WTC11 (cell line): ENCODE results near the gene SYMPK. TPM values are rescaled to one million over a fixed set of nuclear protein-coding genes. Genes with fewer than 3 reads are reported as not detected.

Source experiments
- ATAC-seq: fragments of 200-7000 bp; cut with Tn5 transposase; 2 replicates; pipeline ENCODE4 v1.10.0; 2021; ENCODE audit warnings: mild to moderate bottlenecking, moderate library complexity
- CTCF ChIA-PET: fragments of 300-600 bp; sonication (Branson Sonifier 250); formaldehyde crosslinking; loops from one replicate; lab custom pipeline; 2021; ENCODE audit warnings: antibody characterized with exemption; lab: Charles Lee
- POLR2A ChIA-PET: fragments of 350-600 bp; sonication (Branson Sonifier 250); formaldehyde crosslinking; loops from one replicate; lab custom pipeline; 2021; ENCODE audit warnings: antibody characterized with exemption; lab: Charles Lee
- DNase-seq: peaks from one replicate; pipeline ENCODE4 v3.0.0; 2021; ENCODE audit warnings: low spot score
- H3K27ac Mint-ChIP-seq: 2 replicates; pipeline ENCODE4 v1.8.0; 2021; ENCODE audit warnings: mixed read lengths
- H3K27me3 Mint-ChIP-seq: 2 replicates; pipeline ENCODE4 v1.8.0; 2021; ENCODE audit warnings: low read depth, mild to moderate bottlenecking, moderate library complexity, mixed read lengths
- H3K36me3 Mint-ChIP-seq: 2 replicates; pipeline ENCODE4 v1.8.0; 2021; ENCODE audit warnings: mixed read lengths
- H3K4me1 Mint-ChIP-seq: 2 replicates; pipeline ENCODE4 v1.8.0; 2022; ENCODE audit warnings: mixed read lengths
- H3K4me3 Mint-ChIP-seq: 2 replicates; pipeline ENCODE4 v1.8.0; 2021; ENCODE audit warnings: mild to moderate bottlenecking, moderate library complexity, mixed read lengths
- H3K9me3 Mint-ChIP-seq: 2 replicates; pipeline ENCODE4 v1.8.0; 2021; ENCODE audit warnings: mixed read lengths
- ATF1 ChIP-seq: sonication (generic); formaldehyde crosslinking; IDR thresholded peaks from 2 replicates; pipeline ENCODE4 v1.8.1; 2023; ENCODE audit warnings: mild to moderate bottlenecking, moderate library complexity, missing genetic modification reagents
- FOXJ3 ChIP-seq: sonication (generic); formaldehyde crosslinking; IDR thresholded peaks from 2 replicates; pipeline ENCODE4 v1.9.0; 2021; ENCODE audit warnings: missing genetic modification reagents, mild to moderate bottlenecking, borderline replicate concordance
- FOXP1 ChIP-seq: sonication (generic); formaldehyde crosslinking; IDR thresholded peaks from 2 replicates; pipeline ENCODE4 v1.8.0; 2022; ENCODE audit warnings: missing genetic modification reagents, mild to moderate bottlenecking, moderate library complexity, borderline replicate concordance
- GABPB1 ChIP-seq: sonication (generic); formaldehyde crosslinking; IDR thresholded peaks from 2 replicates; pipeline ENCODE4 v1.8.1; 2023; ENCODE audit warnings: mild to moderate bottlenecking, missing genetic modification reagents
- GTF2I ChIP-seq: fragments of 250-450 bp; sonication (Bioruptor Pico); conservative IDR thresholded peaks from 2 replicates; pipeline ENCODE4 v1.4.0; 2021; ENCODE audit warnings: mild to moderate bottlenecking
- SP1 ChIP-seq: sonication (generic); formaldehyde crosslinking; conservative IDR thresholded peaks from 2 replicates; pipeline ENCODE4 v1.8.1; 2022; ENCODE audit warnings: missing genetic modification reagents
- TEAD4 ChIP-seq: sonication (generic); formaldehyde crosslinking; IDR thresholded peaks from 2 replicates; pipeline ENCODE4 v1.8.0; 2022; ENCODE audit warnings: mild to moderate bottlenecking, missing genetic modification reagents
- ZNF219 ChIP-seq: sonication (generic); formaldehyde crosslinking; IDR thresholded peaks from 2 replicates; pipeline ENCODE4 v1.8.0; 2023; ENCODE audit warnings: missing genetic modification reagents, mild to moderate bottlenecking, borderline replicate concordance
- ZNF263 ChIP-seq: sonication (generic); formaldehyde crosslinking; IDR thresholded peaks from 2 replicates; pipeline ENCODE4 v1.8.1; 2022; ENCODE audit warnings: low read depth, mild to moderate bottlenecking, moderate library complexity, missing genetic modification reagents
- ZNF671 ChIP-seq: fragments of 250-450 bp; sonication (Bioruptor Pico); IDR thresholded peaks from 2 replicates; pipeline ENCODE4 v1.8.0; 2021; ENCODE audit warnings: mild to moderate bottlenecking
- total RNA-seq: library from RNA; stranded (reverse); gene quantifications from 3 replicates; pipeline ENCODE4 v1.2.3, GENCODE V29; 2021
- TF ChIP-seq, protein P1 (sequence below): sonication (generic); formaldehyde crosslinking; conservative IDR thresholded peaks from 2 replicates; pipeline ENCODE4 v1.8.1; 2023; ENCODE audit warnings: mild to moderate bottlenecking, low read depth, missing genetic modification reagents, moderate library complexity
- TF ChIP-seq, protein P2 (sequence below): fragments of 250-450 bp; sonication (Bioruptor Pico); IDR thresholded peaks from 2 replicates; pipeline ENCODE4 v2.1.2; 2022; ENCODE audit warnings: mild to moderate bottlenecking, moderate library complexity
- TF ChIP-seq, protein P3 (sequence below): sonication (generic); formaldehyde crosslinking; IDR thresholded peaks from 2 replicates; pipeline ENCODE4 v1.8.1; 2023; ENCODE audit warnings: mild to moderate bottlenecking, missing genetic modification reagents
- TF ChIP-seq, protein P4 (sequence below): sonication (generic); formaldehyde crosslinking; IDR thresholded peaks from 2 replicates; pipeline ENCODE4 v1.8.1; 2022; ENCODE audit warnings: low read depth, missing genetic modification reagents, borderline replicate concordance
- TF ChIP-seq, protein P5 (sequence below): fragments of 250-450 bp; sonication (Bioruptor Pico); IDR thresholded peaks from 2 replicates; pipeline ENCODE4 v1.9.0; 2021; ENCODE audit warnings: moderate library complexity, mild to moderate bottlenecking, inconsistent platforms, borderline replicate concordance
- TF ChIP-seq, protein P6 (sequence below): sonication (generic); formaldehyde crosslinking; IDR thresholded peaks from 2 replicates; pipeline ENCODE4 v1.8.1; 2023; ENCODE audit warnings: mild to moderate bottlenecking, missing genetic modification reagents, moderate library complexity
- TF ChIP-seq, protein P7 (sequence below): fragments of 200-600 bp; IDR thresholded peaks from 2 replicates; pipeline ENCODE4 v1.8.0; 2022; ENCODE audit warnings: antibody characterized with exemption
- TF ChIP-seq, protein P8 (sequence below): sonication (generic); formaldehyde crosslinking; IDR thresholded peaks from 2 replicates; pipeline ENCODE4 v1.8.0; 2023; ENCODE audit warnings: missing genetic modification reagents

Gene SYMPK
- total RNA-seq, 1 experiment from 2014 or later, result 106 TPM

DNA sequence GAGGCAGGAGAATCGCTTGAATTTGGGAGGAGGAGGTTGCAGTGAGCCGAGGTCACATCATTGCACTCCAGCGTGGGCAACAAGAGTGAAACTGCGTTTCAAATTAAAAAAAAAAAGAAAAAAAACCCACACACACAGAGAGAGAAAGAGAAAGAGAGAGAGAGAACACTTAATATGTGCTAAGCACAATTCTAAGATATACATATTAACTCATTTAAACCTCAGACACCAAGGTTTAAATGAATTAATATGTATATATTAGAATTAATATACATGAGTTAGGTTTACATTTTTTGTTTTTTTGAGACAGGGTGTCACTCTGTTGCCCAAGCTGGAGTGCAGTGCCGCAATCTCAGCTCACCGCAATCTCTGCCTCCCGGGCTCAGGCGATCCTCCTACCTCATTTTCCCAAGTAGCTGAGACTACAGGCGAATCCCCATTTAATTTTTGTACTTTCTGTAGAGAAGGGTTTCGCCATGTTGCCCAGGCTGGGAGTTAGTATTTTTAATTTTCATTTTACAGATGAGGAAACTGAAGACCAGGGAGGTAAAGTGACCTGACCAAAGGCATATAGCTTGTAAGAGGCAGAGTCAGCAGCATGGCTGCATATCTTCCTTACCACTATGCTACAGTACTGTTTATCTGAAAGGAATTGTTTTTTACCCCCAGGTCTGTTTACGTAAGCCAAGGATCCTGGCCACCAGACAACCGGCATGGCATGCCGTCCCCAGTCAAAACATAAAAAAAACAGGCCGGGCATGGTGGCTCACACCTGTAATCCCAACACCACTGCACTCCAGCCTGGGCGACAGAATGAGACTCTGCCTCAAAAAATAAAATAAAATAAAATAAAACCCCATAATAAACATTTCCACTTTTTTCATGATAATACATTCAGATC lies 2.3 kb downstream of the SYMPK start (continued):
- TF ChIP-seq, protein P1, sequence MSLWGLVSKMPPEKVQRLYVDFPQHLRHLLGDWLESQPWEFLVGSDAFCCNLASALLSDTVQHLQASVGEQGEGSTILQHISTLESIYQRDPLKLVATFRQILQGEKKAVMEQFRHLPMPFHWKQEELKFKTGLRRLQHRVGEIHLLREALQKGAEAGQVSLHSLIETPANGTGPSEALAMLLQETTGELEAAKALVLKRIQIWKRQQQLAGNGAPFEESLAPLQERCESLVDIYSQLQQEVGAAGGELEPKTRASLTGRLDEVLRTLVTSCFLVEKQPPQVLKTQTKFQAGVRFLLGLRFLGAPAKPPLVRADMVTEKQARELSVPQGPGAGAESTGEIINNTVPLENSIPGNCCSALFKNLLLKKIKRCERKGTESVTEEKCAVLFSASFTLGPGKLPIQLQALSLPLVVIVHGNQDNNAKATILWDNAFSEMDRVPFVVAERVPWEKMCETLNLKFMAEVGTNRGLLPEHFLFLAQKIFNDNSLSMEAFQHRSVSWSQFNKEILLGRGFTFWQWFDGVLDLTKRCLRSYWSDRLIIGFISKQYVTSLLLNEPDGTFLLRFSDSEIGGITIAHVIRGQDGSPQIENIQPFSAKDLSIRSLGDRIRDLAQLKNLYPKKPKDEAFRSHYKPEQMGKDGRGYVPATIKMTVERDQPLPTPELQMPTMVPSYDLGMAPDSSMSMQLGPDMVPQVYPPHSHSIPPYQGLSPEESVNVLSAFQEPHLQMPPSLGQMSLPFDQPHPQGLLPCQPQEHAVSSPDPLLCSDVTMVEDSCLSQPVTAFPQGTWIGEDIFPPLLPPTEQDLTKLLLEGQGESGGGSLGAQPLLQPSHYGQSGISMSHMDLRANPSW (CRISPR knock-in tag), result no peak
- TF ChIP-seq ATF1 (no peak), GTF2I (no peak), ZNF671 (no peak), ZNF219 (CRISPR knock-in tag) (no peak)
- TF ChIP-seq, protein P2, sequence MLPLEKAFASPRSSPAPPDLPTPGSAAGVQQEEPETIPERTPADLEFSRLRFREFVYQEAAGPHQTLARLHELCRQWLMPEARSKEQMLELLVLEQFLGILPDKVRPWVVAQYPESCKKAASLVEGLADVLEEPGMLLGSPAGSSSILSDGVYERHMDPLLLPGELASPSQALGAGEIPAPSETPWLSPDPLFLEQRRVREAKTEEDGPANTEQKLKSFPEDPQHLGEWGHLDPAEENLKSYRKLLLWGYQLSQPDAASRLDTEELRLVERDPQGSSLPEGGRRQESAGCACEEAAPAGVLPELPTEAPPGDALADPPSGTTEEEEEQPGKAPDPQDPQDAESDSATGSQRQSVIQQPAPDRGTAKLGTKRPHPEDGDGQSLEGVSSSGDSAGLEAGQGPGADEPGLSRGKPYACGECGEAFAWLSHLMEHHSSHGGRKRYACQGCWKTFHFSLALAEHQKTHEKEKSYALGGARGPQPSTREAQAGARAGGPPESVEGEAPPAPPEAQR, result no peak
- TF ChIP-seq, all 79 proteins: peak for 0

DNA sequence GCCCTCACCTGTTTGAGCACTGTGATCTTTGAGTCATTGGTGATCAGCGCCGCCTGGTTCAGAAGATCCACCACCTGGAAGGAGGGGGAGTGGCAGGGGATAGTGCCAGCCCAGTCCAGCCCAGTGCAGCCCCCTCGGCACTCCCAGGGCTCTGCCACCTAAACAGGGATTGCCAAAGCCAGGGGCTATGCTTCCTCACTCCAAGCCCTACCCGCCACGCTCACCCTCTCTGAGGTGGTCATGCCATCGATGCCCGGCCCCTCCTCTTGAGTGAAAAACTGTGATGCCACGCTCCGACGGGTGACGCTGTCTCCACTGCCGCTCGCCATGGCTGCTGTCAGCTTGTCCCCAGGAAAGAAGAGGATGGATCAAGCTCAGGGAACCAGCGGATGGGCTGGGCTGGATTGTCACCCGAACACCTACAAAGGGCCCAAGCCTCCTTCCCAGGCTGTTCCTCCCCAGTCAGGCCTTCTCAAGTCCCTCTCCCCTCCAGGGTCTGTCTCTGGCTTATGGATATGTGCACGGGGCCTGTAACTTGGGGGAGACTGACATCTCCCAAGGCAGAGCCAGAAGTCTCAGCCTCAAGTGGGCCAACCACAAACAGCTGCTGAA lies 8.7 kb downstream of the SYMPK start:
- Mint-ChIP-seq H3K36me3 (peaks cover 45% of the 10 kb centered on the region), H3K27me3 (no peaks in the 10 kb centered on the region), H3K9me3 (no peaks in the 10 kb centered on the region), H3K4me3 (no peak overlapping the region), H3K4me1 (no peaks in the 10 kb centered on the region), H3K27ac (no peak overlapping the region)
- ATAC-seq (no peak), DNase-seq (no peak)
- ChIA-PET CTCF (interaction anchor here (1.2 to 6.2 kb wide), 3 partner anchors 10 to 55 kb away, joined by 3 to 29 read pairs (median 5); partner anchors contain the start of gene FOXA3), POLR2A (no interaction called here)
- TF ChIP-seq, protein P3, sequence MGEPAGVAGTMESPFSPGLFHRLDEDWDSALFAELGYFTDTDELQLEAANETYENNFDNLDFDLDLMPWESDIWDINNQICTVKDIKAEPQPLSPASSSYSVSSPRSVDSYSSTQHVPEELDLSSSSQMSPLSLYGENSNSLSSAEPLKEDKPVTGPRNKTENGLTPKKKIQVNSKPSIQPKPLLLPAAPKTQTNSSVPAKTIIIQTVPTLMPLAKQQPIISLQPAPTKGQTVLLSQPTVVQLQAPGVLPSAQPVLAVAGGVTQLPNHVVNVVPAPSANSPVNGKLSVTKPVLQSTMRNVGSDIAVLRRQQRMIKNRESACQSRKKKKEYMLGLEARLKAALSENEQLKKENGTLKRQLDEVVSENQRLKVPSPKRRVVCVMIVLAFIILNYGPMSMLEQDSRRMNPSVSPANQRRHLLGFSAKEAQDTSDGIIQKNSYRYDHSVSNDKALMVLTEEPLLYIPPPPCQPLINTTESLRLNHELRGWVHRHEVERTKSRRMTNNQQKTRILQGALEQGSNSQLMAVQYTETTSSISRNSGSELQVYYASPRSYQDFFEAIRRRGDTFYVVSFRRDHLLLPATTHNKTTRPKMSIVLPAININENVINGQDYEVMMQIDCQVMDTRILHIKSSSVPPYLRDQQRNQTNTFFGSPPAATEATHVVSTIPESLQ (CRISPR knock-in tag), result no peak
- TF ChIP-seq GABPB1 (CRISPR knock-in tag), result no peak
- TF ChIP-seq, protein P4, sequence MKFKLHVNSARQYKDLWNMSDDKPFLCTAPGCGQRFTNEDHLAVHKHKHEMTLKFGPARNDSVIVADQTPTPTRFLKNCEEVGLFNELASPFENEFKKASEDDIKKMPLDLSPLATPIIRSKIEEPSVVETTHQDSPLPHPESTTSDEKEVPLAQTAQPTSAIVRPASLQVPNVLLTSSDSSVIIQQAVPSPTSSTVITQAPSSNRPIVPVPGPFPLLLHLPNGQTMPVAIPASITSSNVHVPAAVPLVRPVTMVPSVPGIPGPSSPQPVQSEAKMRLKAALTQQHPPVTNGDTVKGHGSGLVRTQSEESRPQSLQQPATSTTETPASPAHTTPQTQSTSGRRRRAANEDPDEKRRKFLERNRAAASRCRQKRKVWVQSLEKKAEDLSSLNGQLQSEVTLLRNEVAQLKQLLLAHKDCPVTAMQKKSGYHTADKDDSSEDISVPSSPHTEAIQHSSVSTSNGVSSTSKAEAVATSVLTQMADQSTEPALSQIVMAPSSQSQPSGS, result no peak
- TF ChIP-seq, protein P1 (CRISPR knock-in tag), result no peak
- no peak for TF ChIP-seq TEAD4 (CRISPR knock-in tag)
- TF ChIP-seq, protein P5, sequence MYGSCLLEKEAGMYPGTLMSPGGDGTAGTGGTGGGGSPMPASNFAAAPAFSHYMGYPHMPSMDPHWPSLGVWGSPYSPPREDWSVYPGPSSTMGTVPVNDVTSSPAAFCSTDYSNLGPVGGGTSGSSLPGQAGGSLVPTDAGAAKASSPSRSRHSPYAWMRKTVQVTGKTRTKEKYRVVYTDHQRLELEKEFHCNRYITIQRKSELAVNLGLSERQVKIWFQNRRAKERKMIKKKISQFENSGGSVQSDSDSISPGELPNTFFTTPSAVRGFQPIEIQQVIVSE (CRISPR knock-in tag), result no peak
- TF ChIP-seq, protein P6, sequence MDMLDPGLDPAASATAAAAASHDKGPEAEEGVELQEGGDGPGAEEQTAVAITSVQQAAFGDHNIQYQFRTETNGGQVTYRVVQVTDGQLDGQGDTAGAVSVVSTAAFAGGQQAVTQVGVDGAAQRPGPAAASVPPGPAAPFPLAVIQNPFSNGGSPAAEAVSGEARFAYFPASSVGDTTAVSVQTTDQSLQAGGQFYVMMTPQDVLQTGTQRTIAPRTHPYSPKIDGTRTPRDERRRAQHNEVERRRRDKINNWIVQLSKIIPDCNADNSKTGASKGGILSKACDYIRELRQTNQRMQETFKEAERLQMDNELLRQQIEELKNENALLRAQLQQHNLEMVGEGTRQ (CRISPR knock-in tag), result no peak
- TF ChIP-seq SP1 (CRISPR knock-in tag), result no peak
- TF ChIP-seq, protein P7, sequence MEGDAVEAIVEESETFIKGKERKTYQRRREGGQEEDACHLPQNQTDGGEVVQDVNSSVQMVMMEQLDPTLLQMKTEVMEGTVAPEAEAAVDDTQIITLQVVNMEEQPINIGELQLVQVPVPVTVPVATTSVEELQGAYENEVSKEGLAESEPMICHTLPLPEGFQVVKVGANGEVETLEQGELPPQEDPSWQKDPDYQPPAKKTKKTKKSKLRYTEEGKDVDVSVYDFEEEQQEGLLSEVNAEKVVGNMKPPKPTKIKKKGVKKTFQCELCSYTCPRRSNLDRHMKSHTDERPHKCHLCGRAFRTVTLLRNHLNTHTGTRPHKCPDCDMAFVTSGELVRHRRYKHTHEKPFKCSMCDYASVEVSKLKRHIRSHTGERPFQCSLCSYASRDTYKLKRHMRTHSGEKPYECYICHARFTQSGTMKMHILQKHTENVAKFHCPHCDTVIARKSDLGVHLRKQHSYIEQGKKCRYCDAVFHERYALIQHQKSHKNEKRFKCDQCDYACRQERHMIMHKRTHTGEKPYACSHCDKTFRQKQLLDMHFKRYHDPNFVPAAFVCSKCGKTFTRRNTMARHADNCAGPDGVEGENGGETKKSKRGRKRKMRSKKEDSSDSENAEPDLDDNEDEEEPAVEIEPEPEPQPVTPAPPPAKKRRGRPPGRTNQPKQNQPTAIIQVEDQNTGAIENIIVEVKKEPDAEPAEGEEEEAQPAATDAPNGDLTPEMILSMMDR, result no peak
- TF ChIP-seq ZNF263 (CRISPR knock-in tag), result no peak
- TF ChIP-seq, protein P8, sequence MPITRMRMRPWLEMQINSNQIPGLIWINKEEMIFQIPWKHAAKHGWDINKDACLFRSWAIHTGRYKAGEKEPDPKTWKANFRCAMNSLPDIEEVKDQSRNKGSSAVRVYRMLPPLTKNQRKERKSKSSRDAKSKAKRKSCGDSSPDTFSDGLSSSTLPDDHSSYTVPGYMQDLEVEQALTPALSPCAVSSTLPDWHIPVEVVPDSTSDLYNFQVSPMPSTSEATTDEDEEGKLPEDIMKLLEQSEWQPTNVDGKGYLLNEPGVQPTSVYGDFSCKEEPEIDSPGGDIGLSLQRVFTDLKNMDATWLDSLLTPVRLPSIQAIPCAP, result no peak
- no peak for TF ChIP-seq FOXJ3
- no peak for TF ChIP-seq FOXP1 (CRISPR knock-in tag)
